Adrenal gland (tissue), 12 donors: ENCODE results near the gene TMEM221. TPM values are rescaled to one million over a fixed set of nuclear protein-coding genes. Genes with fewer than 3 reads are reported as not detected.

ENCODE experiments used
- DNase-seq, 7 donors: peaks; one replicate each; pipeline ENCODE4 v3.0.0-alpha.2; 2019 to 2020
- H3K27ac ChIP-seq, 5 donors: fragments of 200-600 bp; sonication (generic) in 4 of 5; 1 replicate in 3 of 5; 2 replicates in 2 of 5; pipeline versions ENCODE4 v1.5.1 to v1.8.0; 2016 to 2020; ENCODE audit warnings: mild to moderate bottlenecking in 1 of 5
- H3K27me3 ChIP-seq: fragments of 200-600 bp; 2 replicates; pipeline ENCODE4 v1.8.0; 2021
- H3K36me3 ChIP-seq, 2 donors: fragments of 200-600 bp; replicated peaks in 1 of 2; 1 replicate in 1 of 2; 2 replicates in 1 of 2; pipeline versions ENCODE4 v1.5.1 to v1.8.0; 2018 to 2022
- H3K4me1 ChIP-seq, 2 donors: fragments of 200-600 bp; replicated peaks in 1 of 2; 1 replicate in 1 of 2; 2 replicates in 1 of 2; pipeline versions ENCODE4 v1.5.1 to v1.8.0; 2018 to 2021
- H3K4me3 ChIP-seq, 4 donors: fragments of 200-600 bp; sonication (generic) in 3 of 4; one replicate each; pipeline ENCODE4 v1.5.1; 2016 to 2018
- H3K9me3 ChIP-seq, 3 donors: fragments of 200-600 bp; sonication (generic) in 1 of 3; replicated peaks in 1 of 3; 1 replicate in 2 of 3; 2 replicates in 1 of 3; pipeline versions ENCODE4 v1.5.1 to v1.8.0; 2016 to 2021
- POLR2A ChIP-seq, 2 donors: fragments of 450-650 bp; IDR thresholded peaks; one replicate each; pipeline ENCODE4 v1.6.1; 2017; ENCODE audit warnings: antibody characterized with exemption in 2 of 2, mild to moderate bottlenecking in 2 of 2, moderate library complexity in 1 of 2
- WGBS, 4 donors: extraction: QIAGEN DNeasy Blood & Tissue Kit in 2 of 4; methylation state at CpG; one replicate each; pipeline versions ENCODE4 v1.1.5 to v1.1.7; 2013 to 2017; 5-methylcytosine and 5-hydroxymethylcytosine counted together
- intact Hi-C, 2 donors: fragments of 100-400 bp; cut with DNase I; formaldehyde crosslinking; loops; one replicate each; pipeline versions ENCODE4 v1.14.1 to v1.15.0; 2022 to 2023
- polyA plus RNA-seq, 3 donors: library from polyadenylated mRNA; stranded (reverse); fragments of 200-250 nt in 2 of 3; fragments of 350-450 nt in 1 of 3; fragmentation: Illumina TruSeq in 1 of 3; extraction: RNeasy Lipid Tissue Mini Kit (QIAGEN cat#74804) in 1 of 3; gene quantifications; one replicate each; pipeline ENCODE4 v1.2.3, GENCODE V29; 2013 to 2014
- total RNA-seq, 9 donors: library from RNA; depleted of rRNA in 4 of 9; stranded (reverse); fragments of >200 nt in 4 of 9; fragments of 120-200 nt in 1 of 9; fragmentation: NEBNext Ultra II Directional in 1 of 9; extraction: Animal tissue kit (Norgen Biotek cat#: 25700) in 1 of 9; gene quantifications; one replicate each; pipeline versions ENCODE4 v1.1.0 to v1.2.4, GENCODE V29; 2013 to 2023
- TF ChIP-seq, protein P1 (sequence below), 6 experiments: fragments of 450-650 bp in 4 of 6; fragments of 200-600 bp in 2 of 6; sonication (generic) in 1 of 6; IDR thresholded peaks; 1 replicate in 5 of 6; 2 replicates in 1 of 6; pipeline versions ENCODE4 v1.5.1 to v1.8.0; 2016 to 2021; ENCODE audit warnings: antibody characterized with exemption in 6 of 6, mild to moderate bottlenecking in 2 of 6, moderate library complexity in 1 of 6
- donor health status: healthy with polysubstance abuse.
- donor health status: Bipolar disorder and iron deficiency.
- donor health status: DM: yes; HTN: yes; CAD: no.
- donor health status: DM: no; HTN: no; CAD: no.
- donor health status: DM: no; HTN: no; CAD: no.
- donor health status: DM: yes; HTN: yes; CAD: no.

TMEM221 gene
- total and polyA plus RNA-seq, 12 donors = 0.22 to 8.7 (median 3.6) TPM

DNA sequence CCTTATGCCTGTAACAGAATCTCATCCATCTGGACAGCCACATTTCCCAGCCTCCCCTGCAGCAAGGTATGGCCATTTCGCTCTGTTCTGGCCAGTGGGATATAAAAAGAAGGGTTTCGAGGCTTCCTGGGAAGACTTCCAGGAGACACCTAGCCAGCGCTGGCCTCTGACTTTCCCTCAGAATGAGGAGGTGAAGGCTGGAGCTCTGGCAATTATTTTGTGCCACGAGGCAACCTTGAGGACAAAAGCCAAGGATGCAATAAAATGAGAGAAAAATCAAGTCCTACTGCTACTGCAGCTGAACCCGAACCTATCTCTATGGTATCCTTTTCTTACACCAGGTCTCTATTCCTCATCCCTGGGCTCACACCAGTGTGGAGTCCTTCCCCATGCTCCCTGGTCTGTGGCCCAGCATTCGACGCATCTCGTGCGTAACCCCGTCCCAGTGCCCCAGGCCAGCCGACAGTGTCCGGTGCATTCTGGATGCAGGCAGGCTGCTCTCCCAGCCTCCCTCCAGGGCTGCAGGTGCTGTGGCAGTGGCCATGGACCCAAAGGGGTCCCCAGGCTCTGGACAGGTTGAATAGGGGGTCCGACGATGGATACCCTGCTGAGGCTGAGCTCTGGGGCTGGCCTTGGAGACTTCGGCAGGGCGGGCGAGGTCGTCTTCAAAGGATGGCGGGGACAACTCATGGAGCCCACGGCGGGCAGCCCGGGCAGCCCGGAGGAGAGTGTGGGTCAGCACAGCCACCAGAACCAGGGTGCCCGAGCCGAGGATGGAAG lies 12.2 kb downstream of the TMEM221 start:
- TF ChIP-seq, protein P1, sequence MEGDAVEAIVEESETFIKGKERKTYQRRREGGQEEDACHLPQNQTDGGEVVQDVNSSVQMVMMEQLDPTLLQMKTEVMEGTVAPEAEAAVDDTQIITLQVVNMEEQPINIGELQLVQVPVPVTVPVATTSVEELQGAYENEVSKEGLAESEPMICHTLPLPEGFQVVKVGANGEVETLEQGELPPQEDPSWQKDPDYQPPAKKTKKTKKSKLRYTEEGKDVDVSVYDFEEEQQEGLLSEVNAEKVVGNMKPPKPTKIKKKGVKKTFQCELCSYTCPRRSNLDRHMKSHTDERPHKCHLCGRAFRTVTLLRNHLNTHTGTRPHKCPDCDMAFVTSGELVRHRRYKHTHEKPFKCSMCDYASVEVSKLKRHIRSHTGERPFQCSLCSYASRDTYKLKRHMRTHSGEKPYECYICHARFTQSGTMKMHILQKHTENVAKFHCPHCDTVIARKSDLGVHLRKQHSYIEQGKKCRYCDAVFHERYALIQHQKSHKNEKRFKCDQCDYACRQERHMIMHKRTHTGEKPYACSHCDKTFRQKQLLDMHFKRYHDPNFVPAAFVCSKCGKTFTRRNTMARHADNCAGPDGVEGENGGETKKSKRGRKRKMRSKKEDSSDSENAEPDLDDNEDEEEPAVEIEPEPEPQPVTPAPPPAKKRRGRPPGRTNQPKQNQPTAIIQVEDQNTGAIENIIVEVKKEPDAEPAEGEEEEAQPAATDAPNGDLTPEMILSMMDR (IDR thresholded peaks at IDR 0.05) = no peak
- no peak for TF ChIP-seq POLR2A (IDR thresholded peaks at IDR 0.05)
- H3K27ac ChIP-seq = no peak overlapping the region
- intact Hi-C loops = no loop called here
- H3K27me3 ChIP-seq = no peaks in the 10 kb centered on the region
- WGBS, 4 donors = 93 to 96% (median 94%) methylated on average over 24 to 25 of the region's 25 CpGs
- H3K9me3 ChIP-seq = no peaks in the 10 kb centered on the region
- H3K36me3 ChIP-seq = no peaks in the 10 kb centered on the region
- H3K4me1 ChIP-seq = peaks cover 0 to under 1% of the 10 kb centered on the region in 2 donors
- H3K4me3 ChIP-seq = no peak overlapping the region
- no peak for DNase-seq

DNA sequence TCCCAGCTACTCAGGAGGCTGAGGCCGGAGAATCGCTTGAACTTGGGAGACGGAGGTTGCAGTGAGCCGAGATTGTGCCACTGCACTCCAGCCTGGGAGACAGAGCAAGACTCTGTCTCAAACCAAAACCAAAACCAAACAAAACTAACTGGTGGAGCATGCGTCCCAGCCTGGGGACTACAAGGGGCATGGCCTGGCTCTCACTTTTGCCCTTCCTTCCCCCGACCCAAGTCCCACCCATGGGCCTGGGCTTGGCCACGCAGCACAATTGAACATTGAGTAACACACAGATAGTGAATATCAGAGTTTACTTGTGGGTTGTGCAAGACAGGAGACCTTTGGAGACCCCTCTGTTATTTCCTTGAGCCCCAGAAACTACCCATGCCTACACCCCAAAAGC lies 13.2 kb downstream of the TMEM221 start:
- peaks cover under 1 to 3% of the 10 kb centered on the region in 2 donors for H3K4me1 ChIP-seq
- 82 to 90% (median 86%) methylated on average over 6 to 7 of the region's 7 CpGs for WGBS, 4 donors
- intact Hi-C loops = no loop called here
- H3K36me3 ChIP-seq = no peaks in the 10 kb centered on the region
- H3K27ac ChIP-seq = no peak overlapping the region
- no peak overlapping the region for H3K4me3 ChIP-seq
- DNase-seq = no peak
- H3K9me3 ChIP-seq = no peaks in the 10 kb centered on the region
- TF ChIP-seq POLR2A (IDR thresholded peaks at IDR 0.05) = no peak
- TF ChIP-seq, protein P1 (IDR thresholded peaks at IDR 0.05) = no peak
- no peaks in the 10 kb centered on the region for H3K27me3 ChIP-seq

DNA sequence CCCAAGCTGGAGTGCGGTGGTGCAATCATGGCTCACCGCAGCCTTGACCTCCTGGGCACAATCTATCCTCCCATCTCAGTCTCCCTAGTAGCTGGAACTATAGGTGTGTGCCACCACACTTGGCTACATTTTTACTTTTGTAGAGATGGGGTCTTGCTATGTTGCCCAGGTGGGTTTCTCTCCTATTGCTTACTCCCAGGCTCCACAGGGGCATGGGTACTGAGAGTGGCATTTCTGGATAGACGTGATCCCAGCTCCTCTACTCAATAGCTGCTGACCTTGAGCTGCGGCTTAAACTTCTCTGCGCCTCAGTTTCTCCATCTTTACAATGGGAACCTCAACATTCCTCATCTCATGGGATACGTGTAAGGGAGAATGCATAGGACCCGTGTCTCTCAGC lies 17.1 kb downstream of the TMEM221 start:
- TF ChIP-seq, protein P1 (IDR thresholded peaks at IDR 0.05) = no peak
- TF ChIP-seq POLR2A (IDR thresholded peaks at IDR 0.05) = no peak
- Histone ChIP-seq H3K4me1 (peaks cover 9 to 18% of the 10 kb centered on the region in 2 donors), H3K27me3 (no peaks in the 10 kb centered on the region), H3K27ac (no peak overlapping the region), H3K9me3 (no peaks in the 10 kb centered on the region), H3K4me3 (no peak overlapping the region), H3K36me3 (no peaks in the 10 kb centered on the region)
- intact Hi-C loops = no loop called here
- peak in 1 of 7 donors; percentile 37 for DNase-seq
- WGBS, 4 donors = 83 to 89% (median 86%) methylated on average over 7 of the region's 7 CpGs

DNA sequence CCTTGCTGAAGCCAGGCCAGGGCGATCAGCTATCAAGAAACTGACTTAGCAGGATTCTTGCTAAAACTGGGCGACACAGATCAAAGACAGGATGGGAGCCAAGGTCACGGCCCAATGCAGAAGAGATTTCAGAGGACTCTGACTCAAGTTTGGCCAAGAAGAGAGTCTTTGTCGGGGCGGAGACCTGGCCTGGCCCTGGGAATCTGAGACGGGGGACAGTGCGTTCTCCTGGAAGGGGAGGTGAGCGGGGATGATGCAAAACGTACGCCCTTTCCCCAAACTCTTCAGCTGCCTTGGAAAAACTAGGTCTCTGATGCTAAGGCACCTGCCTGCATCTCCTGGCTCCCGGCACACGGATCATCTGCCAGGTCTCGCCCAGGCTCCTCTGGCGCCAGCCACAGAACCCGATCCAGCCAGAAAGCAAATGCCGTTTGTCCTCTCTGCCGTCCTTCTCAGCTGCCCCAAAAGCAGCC lies 18.8 kb downstream of the TMEM221 start:
- intact Hi-C loops = no loop called here
- Histone ChIP-seq H3K27me3 (no peaks in the 10 kb centered on the region), H3K27ac (peak overlapping the region; percentile 69 to 92 (median 80)), H3K36me3 (no peaks in the 10 kb centered on the region), H3K4me3 (no peak overlapping the region), H3K9me3 (no peaks in the 10 kb centered on the region), H3K4me1 (peaks cover 9 to 18% of the 10 kb centered on the region in 2 donors)
- peak; percentile 58 to 90 (median 85) for DNase-seq
- WGBS, 4 donors = 29 to 38% (median 31%) methylated on average over 6 to 17 of the region's 17 CpGs
- TF ChIP-seq POLR2A (IDR thresholded peaks at IDR 0.05) = peak in 1 of 2 donors; percentile 36
- TF ChIP-seq, protein P1 (IDR thresholded peaks at IDR 0.05) = no peak
